Calu3 (cell line): Measurements from ENCODE around the gene CLPTM1. TPM values are rescaled to one million over a fixed set of nuclear protein-coding genes. Genes with fewer than 3 reads are reported as not detected.

Experiments used
- BruUV-seq: library from RNA; stranded (reverse); fragments of 400-500 nt; replicated peaks from 2 replicates; lab custom pipeline; 2021; lab: Mats Ljungman, UMichigan
- CTCF ChIA-PET: fragments of 300-600 bp; sonication (Branson Sonifier 250); formaldehyde crosslinking; loops from one replicate; lab custom pipeline; 2022; ENCODE audit warnings: antibody characterized with exemption; lab: Charles Lee
- DNase-seq: peaks from one replicate; pipeline ENCODE4 v3.0.0; 2022
- H3K27ac Mint-ChIP-seq: one replicate; pipeline ENCODE4 v1.8.0; 2022; ENCODE audit warnings: mixed read lengths; ENCODE audit not compliant: unreplicated experiment
- H3K27me3 Mint-ChIP-seq: one replicate; pipeline ENCODE4 v1.8.0; 2022; ENCODE audit warnings: mixed read lengths; ENCODE audit not compliant: unreplicated experiment
- H3K36me3 Mint-ChIP-seq: one replicate; pipeline ENCODE4 v1.8.0; 2022; ENCODE audit warnings: mild to moderate bottlenecking, moderate library complexity, mixed read lengths; ENCODE audit not compliant: insufficient read depth, unreplicated experiment
- H3K4me1 Mint-ChIP-seq: one replicate; pipeline ENCODE4 v1.8.0; 2022; ENCODE audit warnings: mild to moderate bottlenecking, low read depth, mixed read lengths; ENCODE audit not compliant: unreplicated experiment
- H3K4me3 Mint-ChIP-seq: one replicate; pipeline ENCODE4 v1.8.0; 2022; ENCODE audit warnings: mild to moderate bottlenecking, low read depth, moderate library complexity, mixed read lengths; ENCODE audit not compliant: unreplicated experiment
- H3K9me3 Mint-ChIP-seq: one replicate; pipeline ENCODE4 v1.8.0; 2022; ENCODE audit warnings: low read depth, mixed read lengths; ENCODE audit not compliant: unreplicated experiment
- intact Hi-C: fragments of 100-400 bp; cut with micrococcal nuclease; formaldehyde crosslinking; loops from one replicate; pipeline ENCODE4 v1.10.0; 2022; ENCODE audit not compliant: unreplicated experiment
- total RNA-seq: library from RNA; stranded (reverse); gene quantifications from 2 replicates; pipeline ENCODE4 v1.2.3, GENCODE V29; 2022
- TF ChIP-seq, protein P1 (sequence below): fragments of 200-600 bp; IDR thresholded peaks from one replicate; pipeline ENCODE4 v1.8.0; 2022; ENCODE audit warnings: antibody characterized with exemption; ENCODE audit not compliant: unreplicated experiment

Gene CLPTM1
- total RNA-seq, 1 experiment from 2014 or later = 183 TPM

DNA sequence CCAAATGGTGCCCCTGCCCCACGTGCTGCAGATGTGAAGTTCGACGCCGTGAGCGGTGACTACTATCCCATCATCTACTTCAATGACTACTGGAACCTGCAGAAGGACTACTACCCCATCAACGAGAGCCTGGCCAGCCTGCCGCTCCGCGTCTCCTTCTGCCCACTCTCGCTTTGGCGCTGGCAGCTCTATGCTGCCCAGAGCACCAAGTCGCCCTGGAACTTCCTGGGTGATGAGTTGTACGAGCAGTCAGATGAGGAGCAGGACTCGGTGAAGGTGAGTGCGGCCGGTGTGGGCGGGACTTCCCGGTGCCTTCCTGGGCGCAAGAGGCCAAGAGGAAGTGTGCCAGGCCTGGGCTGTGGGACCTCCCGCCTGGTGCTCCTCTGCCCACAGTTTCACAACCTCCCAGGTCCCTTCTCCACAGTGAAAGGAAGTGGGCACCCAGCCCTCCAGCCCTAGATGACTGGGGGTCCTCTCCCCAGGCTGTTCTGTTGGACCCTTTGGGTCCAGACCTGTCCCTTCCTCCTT lies 32.0 kb downstream of the CLPTM1 start:
- Mint-ChIP-seq H3K4me3 (no peak overlapping the region), H3K27me3 (no peaks in the 10 kb centered on the region), H3K4me1 (peaks cover 7% of the 10 kb centered on the region), H3K36me3 (peaks cover 47% of the 10 kb centered on the region), H3K27ac (no peak overlapping the region), H3K9me3 (no peaks in the 10 kb centered on the region)
- intact Hi-C loops = no loop called here
- CTCF ChIA-PET = no interaction called here
- no peak for DNase-seq
- TF ChIP-seq, protein P1, sequence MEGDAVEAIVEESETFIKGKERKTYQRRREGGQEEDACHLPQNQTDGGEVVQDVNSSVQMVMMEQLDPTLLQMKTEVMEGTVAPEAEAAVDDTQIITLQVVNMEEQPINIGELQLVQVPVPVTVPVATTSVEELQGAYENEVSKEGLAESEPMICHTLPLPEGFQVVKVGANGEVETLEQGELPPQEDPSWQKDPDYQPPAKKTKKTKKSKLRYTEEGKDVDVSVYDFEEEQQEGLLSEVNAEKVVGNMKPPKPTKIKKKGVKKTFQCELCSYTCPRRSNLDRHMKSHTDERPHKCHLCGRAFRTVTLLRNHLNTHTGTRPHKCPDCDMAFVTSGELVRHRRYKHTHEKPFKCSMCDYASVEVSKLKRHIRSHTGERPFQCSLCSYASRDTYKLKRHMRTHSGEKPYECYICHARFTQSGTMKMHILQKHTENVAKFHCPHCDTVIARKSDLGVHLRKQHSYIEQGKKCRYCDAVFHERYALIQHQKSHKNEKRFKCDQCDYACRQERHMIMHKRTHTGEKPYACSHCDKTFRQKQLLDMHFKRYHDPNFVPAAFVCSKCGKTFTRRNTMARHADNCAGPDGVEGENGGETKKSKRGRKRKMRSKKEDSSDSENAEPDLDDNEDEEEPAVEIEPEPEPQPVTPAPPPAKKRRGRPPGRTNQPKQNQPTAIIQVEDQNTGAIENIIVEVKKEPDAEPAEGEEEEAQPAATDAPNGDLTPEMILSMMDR = no peak
- no TSS peak for BruUV-seq

DNA sequence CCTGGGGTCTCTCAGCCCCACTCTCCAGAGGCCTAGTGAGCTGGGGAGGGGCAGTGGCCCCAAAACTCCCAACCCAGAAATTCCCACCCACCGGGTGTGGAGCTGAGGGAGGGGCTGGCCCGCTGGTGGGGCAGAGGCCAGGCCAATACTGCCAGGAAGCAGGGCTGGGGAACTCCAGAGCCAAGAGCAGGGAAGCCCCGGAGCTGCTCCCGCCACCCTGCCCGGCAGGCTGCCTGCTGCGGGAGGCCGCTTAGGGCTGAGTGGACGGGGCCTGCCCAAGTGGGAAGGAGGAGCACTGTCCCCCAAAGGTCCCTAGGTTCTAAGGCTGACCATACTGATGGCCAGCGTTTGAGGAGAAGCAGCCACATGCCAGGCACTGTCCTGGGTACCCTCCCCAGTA lies 33.1 kb downstream of the CLPTM1 start:
- H3K9me3 Mint-ChIP-seq = no peaks in the 10 kb centered on the region
- H3K27me3 Mint-ChIP-seq = no peaks in the 10 kb centered on the region
- H3K4me3 Mint-ChIP-seq = no peak overlapping the region
- DNase-seq = no peak
- peaks cover 42% of the 10 kb centered on the region for H3K36me3 Mint-ChIP-seq
- no peak overlapping the region for H3K27ac Mint-ChIP-seq
- BruUV-seq = no TSS peak
- intact Hi-C loops = no loop called here
- CTCF ChIA-PET = interaction anchor here (1.7 kb wide), 1 partner anchor 9 kb away, joined by 8 read pairs; no protein-coding TSS in a partner anchor
- TF ChIP-seq, protein P1 = no peak
- H3K4me1 Mint-ChIP-seq = peaks cover 7% of the 10 kb centered on the region

DNA sequence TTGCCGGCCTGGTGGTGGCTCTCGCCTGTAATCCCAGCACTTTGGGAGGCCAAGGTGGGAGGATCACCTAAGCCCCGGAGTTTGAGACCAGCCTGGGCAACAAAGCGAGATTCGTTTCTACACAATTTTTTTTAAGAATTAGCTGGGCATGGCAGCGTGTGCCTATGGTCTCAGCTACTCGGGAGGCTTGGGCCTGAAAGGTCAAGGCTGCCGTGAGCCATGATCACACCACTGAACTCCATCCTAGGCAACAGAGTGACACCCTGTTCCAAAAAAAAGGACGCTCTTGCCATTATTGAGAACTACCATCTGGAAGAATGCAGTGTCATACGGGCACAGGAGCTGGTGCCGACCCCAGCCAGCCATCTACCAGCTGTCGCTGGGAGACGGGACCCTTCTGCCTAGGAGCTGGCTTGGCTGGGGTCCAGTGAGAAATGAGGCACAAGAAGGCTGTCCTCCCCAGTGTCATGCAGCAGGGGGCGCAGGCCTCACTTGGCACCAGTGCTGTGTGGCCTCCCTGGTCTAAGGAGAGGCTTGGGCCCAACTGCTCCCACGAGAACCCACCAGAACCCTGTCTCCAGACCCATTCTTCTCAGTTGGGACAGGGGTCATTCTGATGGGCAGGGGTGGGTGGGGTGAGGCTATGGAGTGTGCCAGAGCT lies 33.8 kb downstream of the CLPTM1 start:
- TF ChIP-seq, protein P1 = peak; percentile 66
- Mint-ChIP-seq H3K36me3 (peaks cover 48% of the 10 kb centered on the region), H3K4me3 (no peak overlapping the region), H3K4me1 (peaks cover 7% of the 10 kb centered on the region), H3K27ac (no peak overlapping the region), H3K27me3 (no peaks in the 10 kb centered on the region), H3K9me3 (no peaks in the 10 kb centered on the region)
- no TSS peak for BruUV-seq
- peak; percentile 79 for DNase-seq
- CTCF ChIA-PET = interaction anchor here (1.0 to 1.7 kb wide), 4 partner anchors 8 to 104 kb away, joined by 3 to 8 read pairs (median 4); partner anchors contain the start of gene PPP1R37
- intact Hi-C loops = no loop called here

DNA sequence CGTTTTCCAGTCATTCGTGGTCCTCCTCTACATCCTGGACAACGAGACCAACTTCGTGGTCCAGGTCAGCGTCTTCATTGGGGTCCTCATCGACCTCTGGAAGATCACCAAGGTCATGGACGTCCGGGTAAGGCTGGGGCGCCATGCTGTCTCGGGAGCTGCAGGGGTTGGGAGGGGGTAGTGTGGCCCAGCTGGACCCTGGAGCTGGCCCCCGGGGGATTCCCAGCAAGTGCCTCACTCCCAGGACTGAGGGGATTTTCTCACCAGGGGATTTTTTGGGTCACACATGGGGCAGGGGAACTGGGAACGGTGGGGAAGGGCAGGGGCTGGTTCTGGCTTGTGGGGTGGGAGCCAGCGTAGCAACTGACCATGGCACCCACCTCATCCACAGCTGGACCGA lies 35.3 kb downstream of the CLPTM1 start:
- intact Hi-C loops = no loop called here
- H3K27ac Mint-ChIP-seq = no peak overlapping the region
- H3K4me3 Mint-ChIP-seq = no peak overlapping the region
- peaks cover 7% of the 10 kb centered on the region for H3K4me1 Mint-ChIP-seq
- H3K36me3 Mint-ChIP-seq = peaks cover 49% of the 10 kb centered on the region
- H3K9me3 Mint-ChIP-seq = no peaks in the 10 kb centered on the region
- H3K27me3 Mint-ChIP-seq = no peaks in the 10 kb centered on the region
- no peak for DNase-seq
- CTCF ChIA-PET = no interaction called here
- TF ChIP-seq, protein P1 = no peak
- no TSS peak for BruUV-seq
